CD8-positive, alpha-beta memory T cell (primary cell): Measurements from ENCODE around the gene SNURF. TPM values are rescaled to one million over a fixed set of nuclear protein-coding genes. Genes with fewer than 3 reads are reported as not detected.
A peak's percentile ranks its signal among the peaks of the same experiment; 100 is the strongest.
"Not testable (repeated sequence)": the region's sequence is repeated elsewhere in the genome, so short reads cannot be mapped to it uniquely, and the experiment has no call there.

Source experiments
- CTCF ChIA-PET: fragments of 350-600 bp; sonication (Branson Sonifier 250); formaldehyde crosslinking; loops from one replicate; lab custom pipeline; 2021; ENCODE audit warnings: antibody characterized with exemption; lab: Charles Lee
- POLR2A ChIA-PET: fragments of 350-600 bp; sonication (Branson Sonifier 250); formaldehyde crosslinking; loops from one replicate; lab custom pipeline; 2021; ENCODE audit warnings: antibody characterized with exemption; lab: Charles Lee
- DNase-seq, 5 donors: peaks; one replicate each; pipeline versions ENCODE4 v3.0.0 to v3.0.0-alpha.2; 2020 to 2022; ENCODE audit warnings: mixed read lengths in 1 of 5
- H3K27ac ChIP-seq: one replicate; pipeline ENCODE4 v1.7.0; 2013; ENCODE audit warnings: low read depth, mild to moderate bottlenecking, low read length, moderate library complexity
- H3K27me3 ChIP-seq: 2 replicates; pipeline ENCODE4 v1.7.0; 2013; ENCODE audit warnings: low read length, mild to moderate bottlenecking; ENCODE audit not compliant: insufficient read depth, poor library complexity, severe bottlenecking
- H3K36me3 ChIP-seq: 2 replicates; pipeline ENCODE4 v1.7.0; 2013; ENCODE audit warnings: mild to moderate bottlenecking, low read length, moderate library complexity; ENCODE audit not compliant: insufficient read depth
- H3K4me1 ChIP-seq: 2 replicates; pipeline ENCODE4 v1.7.0; 2013; ENCODE audit warnings: mild to moderate bottlenecking, low read length, moderate library complexity; ENCODE audit not compliant: insufficient read depth
- H3K4me3 ChIP-seq: 2 replicates; pipeline ENCODE4 v1.7.0; 2013; ENCODE audit warnings: mild to moderate bottlenecking, low read length
- H3K9me3 ChIP-seq: 2 replicates; pipeline ENCODE4 v1.7.0; 2013; ENCODE audit warnings: mild to moderate bottlenecking, low read length
- H3K27ac Mint-ChIP-seq, 8 donors: one replicate each; pipeline ENCODE4 v1.8.0; 2020 to 2021; ENCODE audit warnings: mixed read lengths in 8 of 8, mild to moderate bottlenecking in 6 of 8, inconsistent platforms in 3 of 8, moderate library complexity in 3 of 8
- H3K27me3 Mint-ChIP-seq, 2 donors: one replicate each; pipeline ENCODE4 v1.8.0; 2020 to 2021; ENCODE audit warnings: mixed read lengths in 2 of 2, mild to moderate bottlenecking in 1 of 2, moderate library complexity in 1 of 2
- H3K36me3 Mint-ChIP-seq, 3 donors: one replicate each; pipeline ENCODE4 v1.8.0; 2020 to 2021; ENCODE audit warnings: mixed read lengths in 3 of 3, inconsistent platforms in 1 of 3, mild to moderate bottlenecking in 1 of 3
- H3K4me1 Mint-ChIP-seq, 3 donors: one replicate each; pipeline ENCODE4 v1.8.0; 2020 to 2021; ENCODE audit warnings: mixed read lengths in 3 of 3, inconsistent platforms in 1 of 3, mild to moderate bottlenecking in 1 of 3
- H3K4me3 Mint-ChIP-seq, 7 donors: one replicate each; pipeline ENCODE4 v1.8.0; 2020 to 2021; ENCODE audit warnings: mixed read lengths in 7 of 7, mild to moderate bottlenecking in 6 of 7, moderate library complexity in 4 of 7, inconsistent platforms in 2 of 7
- H3K9me3 Mint-ChIP-seq, 5 donors: one replicate each; pipeline ENCODE4 v1.8.0; 2020 to 2022; ENCODE audit warnings: mixed read lengths in 5 of 5, mild to moderate bottlenecking in 3 of 5, moderate library complexity in 2 of 5, inconsistent platforms in 1 of 5
- polyA plus RNA-seq: library from polyadenylated mRNA; unstranded; fragments of 300-500 nt; fragmentation: Illumina TruSeq; gene quantifications from one replicate; pipeline ENCODE4 v1.2.3, GENCODE V29; 2021
- total RNA-seq, 2 experiments: library from RNA; stranded (reverse); gene quantifications; one replicate each; pipeline ENCODE4 v1.2.3, GENCODE V29; 2021

The SNURF gene
- total and polyA plus RNA-seq, 3 experiments from 2014 or later = 5.3 to 67.2 (median 22.8) TPM

- H3K4me3 ChIP-seq, H3K4me1 Mint-ChIP-seq, H3K36me3 Mint-ChIP-seq, H3K27me3 Mint-ChIP-seq, H3K36me3 ChIP-seq, POLR2A ChIA-PET, DNase-seq, H3K4me3 Mint-ChIP-seq, H3K9me3 ChIP-seq, H3K27ac ChIP-seq, CTCF ChIA-PET, H3K27me3 ChIP-seq, H3K4me1 ChIP-seq: not testable (repeated sequence)
- peaks cover 12 to 24% (median 13%) of the 10 kb centered on the region in 5 donors for H3K9me3 Mint-ChIP-seq
- H3K27ac Mint-ChIP-seq = peak overlapping the region in 1 of 8 donors; percentile 14
These were observed 22.7 kb upstream of the SNURF start for GRCh38 chr15:24931874-24932732.

- Mint-ChIP-seq H3K4me3 (no peak overlapping the region), H3K27ac (no peak overlapping the region), H3K36me3 (peaks cover 0 to 2% (median 0%) of the 10 kb centered on the region in 3 donors), H3K27me3 (peaks cover 0 to 7% of the 10 kb centered on the region in 2 donors), H3K9me3 (peaks cover 9 to 25% (median 14%) of the 10 kb centered on the region in 5 donors), H3K4me1 (no peaks in the 10 kb centered on the region)
- H3K27ac ChIP-seq = no peak overlapping the region
- no peak overlapping the region for H3K4me3 ChIP-seq
- no peaks in the 10 kb centered on the region for H3K4me1 ChIP-seq
- DNase-seq = no peak
- no peaks in the 10 kb centered on the region for H3K9me3 ChIP-seq
- H3K36me3 ChIP-seq = no peaks in the 10 kb centered on the region
- POLR2A ChIA-PET = no interaction called here
- no peaks in the 10 kb centered on the region for H3K27me3 ChIP-seq
- CTCF ChIA-PET = no interaction called here
These were observed 21.1 kb upstream of the SNURF start for GRCh38 chr15:24933716-24934115.

- H3K27me3 ChIP-seq, DNase-seq, H3K27ac ChIP-seq, POLR2A ChIA-PET, H3K4me1 ChIP-seq, H3K4me3 Mint-ChIP-seq, H3K36me3 Mint-ChIP-seq, H3K36me3 ChIP-seq, H3K4me1 Mint-ChIP-seq, H3K9me3 ChIP-seq, CTCF ChIA-PET, H3K27ac Mint-ChIP-seq, H3K4me3 ChIP-seq, H3K27me3 Mint-ChIP-seq: not testable (repeated sequence)
- peaks cover 7 to 15% (median 11%) of the 10 kb centered on the region in 5 donors for H3K9me3 Mint-ChIP-seq
These were observed 16.6 kb upstream of the SNURF start for GRCh38 chr15:24938224-24938623.

- no peaks in the 10 kb centered on the region for H3K9me3 ChIP-seq
- no peaks in the 10 kb centered on the region for H3K4me1 Mint-ChIP-seq
- no peak overlapping the region for H3K27ac Mint-ChIP-seq
- peaks cover 0 to 2% (median 0%) of the 10 kb centered on the region in 3 donors for H3K36me3 Mint-ChIP-seq
- ChIA-PET POLR2A (no interaction called here), CTCF (no interaction called here)
- H3K4me3 ChIP-seq = no peak overlapping the region
- no peak overlapping the region for H3K27ac ChIP-seq
- no peaks in the 10 kb centered on the region for H3K27me3 Mint-ChIP-seq
- DNase-seq = no peak
- no peaks in the 10 kb centered on the region for H3K27me3 ChIP-seq
- no peak overlapping the region for H3K4me3 Mint-ChIP-seq
- peaks cover 4 to 13% (median 10%) of the 10 kb centered on the region in 5 donors for H3K9me3 Mint-ChIP-seq
- H3K4me1 ChIP-seq = no peaks in the 10 kb centered on the region
- H3K36me3 ChIP-seq = no peaks in the 10 kb centered on the region
These were observed 14.6 kb upstream of the SNURF start for GRCh38 chr15:24940236-24940635.

- Histone ChIP-seq H3K27ac (no peak overlapping the region), H3K4me1 (no peaks in the 10 kb centered on the region), H3K36me3 (no peaks in the 10 kb centered on the region), H3K4me3 (no peak overlapping the region), H3K9me3 (no peaks in the 10 kb centered on the region), H3K27me3 (no peaks in the 10 kb centered on the region)
- H3K4me3 Mint-ChIP-seq = no peak overlapping the region
- H3K4me1 Mint-ChIP-seq = no peaks in the 10 kb centered on the region
- DNase-seq = no peak
- H3K27ac Mint-ChIP-seq = no peak overlapping the region
- H3K27me3 Mint-ChIP-seq = no peaks in the 10 kb centered on the region
- no peaks in the 10 kb centered on the region for H3K36me3 Mint-ChIP-seq
- ChIA-PET POLR2A (no interaction called here), CTCF (no interaction called here)
- H3K9me3 Mint-ChIP-seq = peaks cover 1 to 6% (median 4%) of the 10 kb centered on the region in 5 donors
These were observed 11.4 kb upstream of the SNURF start for GRCh38 chr15:24943361-24943760.

- no peaks in the 10 kb centered on the region for H3K4me1 ChIP-seq
- H3K27ac Mint-ChIP-seq = no peak overlapping the region
- no peaks in the 10 kb centered on the region for H3K27me3 ChIP-seq
- H3K4me3 Mint-ChIP-seq = no peak overlapping the region
- CTCF ChIA-PET = no interaction called here
- H3K4me3 ChIP-seq = no peak overlapping the region
- no peak overlapping the region for H3K27ac ChIP-seq
- H3K9me3 ChIP-seq = no peaks in the 10 kb centered on the region
- no peaks in the 10 kb centered on the region for H3K36me3 Mint-ChIP-seq
- POLR2A ChIA-PET = no interaction called here
- DNase-seq = no peak
- H3K27me3 Mint-ChIP-seq = no peaks in the 10 kb centered on the region
- H3K9me3 Mint-ChIP-seq = peaks cover 0 to 5% (median 3%) of the 10 kb centered on the region in 5 donors
- no peaks in the 10 kb centered on the region for H3K4me1 Mint-ChIP-seq
- H3K36me3 ChIP-seq = no peaks in the 10 kb centered on the region
These were observed 9.8 kb upstream of the SNURF start for GRCh38 chr15:24944954-24945353.

- Histone ChIP-seq H3K4me3 (no peak overlapping the region), H3K27me3 (no peaks in the 10 kb centered on the region), H3K9me3 (no peaks in the 10 kb centered on the region), H3K27ac (no peak overlapping the region), H3K4me1 (no peaks in the 10 kb centered on the region), H3K36me3 (no peaks in the 10 kb centered on the region)
- CTCF ChIA-PET = no interaction called here
- H3K4me1 Mint-ChIP-seq = no peaks in the 10 kb centered on the region
- POLR2A ChIA-PET = no interaction called here
- H3K36me3 Mint-ChIP-seq = no peaks in the 10 kb centered on the region
- no peaks in the 10 kb centered on the region for H3K27me3 Mint-ChIP-seq
- no peak overlapping the region for H3K27ac Mint-ChIP-seq
- H3K9me3 Mint-ChIP-seq = peaks cover 0 to 6% (median 0%) of the 10 kb centered on the region in 5 donors
- no peak for DNase-seq
- no peak overlapping the region for H3K4me3 Mint-ChIP-seq
These were observed 9.1 kb upstream of the SNURF start for GRCh38 chr15:24945711-24946110.

GRCh38 chr15:24948495-24948894 is 6.3 kb upstream of the SNURF start:
- Mint-ChIP-seq H3K27ac (no peak overlapping the region), H3K9me3 (peaks cover 0 to 9% (median 0%) of the 10 kb centered on the region in 5 donors), H3K4me3 (no peak overlapping the region), H3K27me3 (peaks cover 0 to 4% of the 10 kb centered on the region in 2 donors), H3K36me3 (no peaks in the 10 kb centered on the region), H3K4me1 (no peaks in the 10 kb centered on the region)
- no peak overlapping the region for H3K4me3 ChIP-seq
- H3K27me3 ChIP-seq = no peaks in the 10 kb centered on the region
- no peaks in the 10 kb centered on the region for H3K36me3 ChIP-seq
- no peak overlapping the region for H3K27ac ChIP-seq
- DNase-seq = no peak
- ChIA-PET CTCF (no interaction called here), POLR2A (no interaction called here)
- H3K9me3 ChIP-seq = no peaks in the 10 kb centered on the region
- no peaks in the 10 kb centered on the region for H3K4me1 ChIP-seq
